Gastrocnemius medialis (tissue), 4 donors: ENCODE results near the gene SLC40A1. TPM values are rescaled to one million over a fixed set of nuclear protein-coding genes. Genes with fewer than 3 reads are reported as not detected.

Source experiments
- ATAC-seq, 2 donors: fragments of 150-250 bp; one replicate each; pipeline ENCODE4 v1.9.1; 2016
- DNase-seq, 2 donors: peaks; one replicate each; pipeline ENCODE4 v3.0.0-alpha.2; 2019
- H3K27ac ChIP-seq, 4 donors: fragments of 200-600 bp; sonication (generic); 1 replicate in 1 of 4; 2 replicates in 3 of 4; pipeline ENCODE4 v1.5.1; 2016 to 2018; ENCODE audit warnings: mild to moderate bottlenecking in 2 of 4, moderate library complexity in 1 of 4
- H3K27me3 ChIP-seq, 3 donors: fragments of 200-600 bp; sonication (generic) in 2 of 3; 1 replicate in 1 of 3; 2 replicates in 2 of 3; pipeline versions ENCODE4 v1.5.1 to v1.6.0; 2016 to 2019; ENCODE audit warnings: mild to moderate bottlenecking in 1 of 3, moderate library complexity in 1 of 3
- H3K36me3 ChIP-seq, 2 donors: fragments of 200-600 bp; sonication (generic) in 1 of 2; one replicate each; pipeline ENCODE4 v1.5.1; 2017 to 2018
- H3K4me1 ChIP-seq, 2 donors: fragments of 200-600 bp; sonication (generic) in 1 of 2; one replicate each; pipeline ENCODE4 v1.5.1; 2016 to 2017; ENCODE audit warnings: mild to moderate bottlenecking in 2 of 2
- H3K4me3 ChIP-seq, 4 donors: fragments of 200-600 bp; sonication (generic) in 3 of 4; 1 replicate in 1 of 4; 2 replicates in 3 of 4; pipeline ENCODE4 v1.5.1; 2016 to 2019; ENCODE audit warnings: mild to moderate bottlenecking in 2 of 4
- H3K9me3 ChIP-seq, 3 donors: fragments of 200-600 bp; sonication (generic) in 2 of 3; 1 replicate in 1 of 3; 2 replicates in 2 of 3; pipeline ENCODE4 v1.5.1; 2016 to 2019
- POLR2A ChIP-seq, 2 donors: fragments of 450-650 bp; IDR thresholded peaks; one replicate each; pipeline ENCODE4 v1.6.1; 2017; ENCODE audit warnings: antibody characterized with exemption in 2 of 2, mild to moderate bottlenecking in 2 of 2, moderate library complexity in 2 of 2
- in situ Hi-C, 4 donors: fragments of 200-750 bp; cut with MboI; loops; one replicate each; pipeline versions ENCODE4 v1.15.0 to v1.8.0; 2017; ENCODE audit warnings: low sequenced_read_pairs in 4 of 4
- intact Hi-C: fragments of 100-400 bp; cut with DNase I; formaldehyde crosslinking; loops from one replicate; pipeline ENCODE4 v1.15.1; 2023; ENCODE audit warnings: low total_unique reads
- total RNA-seq, 4 donors: library from RNA; depleted of rRNA; stranded (reverse); fragments of >200 nt; gene quantifications; one replicate each; pipeline versions ENCODE4 v1.1.0 to v1.2.3, GENCODE V29; 2016
- TF ChIP-seq, protein P1 (sequence below), 5 experiments: fragments of 450-650 bp in 3 of 5; fragments of 200-600 bp in 2 of 5; sonication (generic) in 2 of 5; IDR thresholded peaks in 4 of 5; conservative IDR thresholded peaks in 1 of 5; 1 replicate in 4 of 5; 2 replicates in 1 of 5; pipeline ENCODE4 v1.5.1; 2016 to 2019; ENCODE audit warnings: antibody characterized with exemption in 5 of 5, mild to moderate bottlenecking in 3 of 5, moderate library complexity in 3 of 5

Gene SLC40A1
- total RNA-seq, 4 donors from 2014 or later, result 24.8 to 81.8 (median 37.4) TPM

DNA sequence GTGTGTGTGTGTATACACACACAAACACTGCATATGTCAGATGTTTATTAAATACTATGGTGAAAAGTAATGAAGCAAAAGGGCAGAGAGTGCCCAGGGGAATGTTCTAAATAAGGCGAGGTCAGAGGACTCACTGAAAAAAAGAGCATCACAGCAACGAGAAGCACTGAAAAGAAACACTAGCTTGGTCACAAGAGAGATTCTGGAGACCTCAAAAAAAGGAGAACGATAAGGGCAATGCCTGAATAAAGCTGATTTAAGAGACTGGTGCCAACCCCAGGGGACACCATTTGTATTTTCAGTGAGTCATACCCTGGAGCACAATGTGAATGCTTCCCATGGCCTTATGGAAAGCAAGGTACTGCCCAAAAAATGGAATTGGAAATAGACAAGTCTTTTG lies 14.5 kb downstream of the SLC40A1 start:
- no peak for ATAC-seq
- intact Hi-C loops, result loop anchor here (5.0 kb wide), 1 partner anchor 99 kb away; no protein-coding TSS in a partner anchor
- H3K27ac ChIP-seq, result peak overlapping the region; percentile 7 to 53 (median 26)

DNA sequence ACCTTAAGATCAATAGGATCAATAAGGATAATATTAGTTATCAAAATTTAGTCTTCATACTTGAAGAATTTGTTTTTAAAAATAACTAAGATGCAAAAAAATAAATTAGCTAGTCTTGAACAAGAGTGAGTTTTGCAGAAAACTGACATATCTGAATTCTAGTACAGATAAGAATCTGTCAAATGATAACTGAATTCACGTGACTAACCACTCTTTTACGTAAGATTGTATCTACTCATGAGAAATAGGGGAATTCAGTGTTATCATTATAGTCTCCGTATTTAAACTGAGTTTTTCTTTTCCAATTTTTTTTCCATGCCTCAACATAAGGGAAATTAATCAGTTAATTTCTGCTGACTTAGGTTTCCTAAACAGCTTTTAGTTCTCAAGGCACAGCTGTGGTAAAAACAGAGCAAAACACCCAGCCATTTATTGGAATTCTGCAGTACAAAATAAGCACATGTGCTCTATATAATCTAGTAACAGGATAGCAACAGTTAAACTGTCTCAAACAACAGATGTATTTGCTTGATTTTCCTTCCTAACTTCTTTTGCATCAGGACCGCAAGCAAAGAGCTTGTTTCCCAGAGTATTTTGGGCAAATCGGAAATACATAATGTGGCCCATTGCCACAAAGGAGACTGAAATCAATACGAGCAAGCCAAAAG lies 19.1 kb downstream of the SLC40A1 start:
- intact Hi-C loops, result no loop called here
- Histone ChIP-seq H3K27me3 (no peaks in the 10 kb centered on the region), H3K9me3 (no peaks in the 10 kb centered on the region), H3K4me1 (peaks cover 49 to 58% of the 10 kb centered on the region in 2 donors), H3K27ac (peak overlapping the region in 3 of 4 donors; percentile 42 to 63 (median 60)), H3K4me3 (no peak overlapping the region), H3K36me3 (peaks cover 0 to 57% of the 10 kb centered on the region in 2 donors)
- DNase-seq (no peak), ATAC-seq (no peak)
- no peak for TF ChIP-seq POLR2A (IDR thresholded peaks at IDR 0.05)
- TF ChIP-seq, protein P1, sequence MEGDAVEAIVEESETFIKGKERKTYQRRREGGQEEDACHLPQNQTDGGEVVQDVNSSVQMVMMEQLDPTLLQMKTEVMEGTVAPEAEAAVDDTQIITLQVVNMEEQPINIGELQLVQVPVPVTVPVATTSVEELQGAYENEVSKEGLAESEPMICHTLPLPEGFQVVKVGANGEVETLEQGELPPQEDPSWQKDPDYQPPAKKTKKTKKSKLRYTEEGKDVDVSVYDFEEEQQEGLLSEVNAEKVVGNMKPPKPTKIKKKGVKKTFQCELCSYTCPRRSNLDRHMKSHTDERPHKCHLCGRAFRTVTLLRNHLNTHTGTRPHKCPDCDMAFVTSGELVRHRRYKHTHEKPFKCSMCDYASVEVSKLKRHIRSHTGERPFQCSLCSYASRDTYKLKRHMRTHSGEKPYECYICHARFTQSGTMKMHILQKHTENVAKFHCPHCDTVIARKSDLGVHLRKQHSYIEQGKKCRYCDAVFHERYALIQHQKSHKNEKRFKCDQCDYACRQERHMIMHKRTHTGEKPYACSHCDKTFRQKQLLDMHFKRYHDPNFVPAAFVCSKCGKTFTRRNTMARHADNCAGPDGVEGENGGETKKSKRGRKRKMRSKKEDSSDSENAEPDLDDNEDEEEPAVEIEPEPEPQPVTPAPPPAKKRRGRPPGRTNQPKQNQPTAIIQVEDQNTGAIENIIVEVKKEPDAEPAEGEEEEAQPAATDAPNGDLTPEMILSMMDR (IDR thresholded peaks at IDR 0.05 in 4 of 5, conservative IDR thresholded peaks at IDR 0.05 in 1 of 5), result no peak
- in situ Hi-C loops, result no loop called here

More for the DNA sequence above, 14.5 kb downstream of the SLC40A1 start:
- Histone ChIP-seq H3K36me3 (peaks cover 0 to 86% of the 10 kb centered on the region in 2 donors), H3K27me3 (no peaks in the 10 kb centered on the region), H3K9me3 (no peaks in the 10 kb centered on the region), H3K4me3 (no peak overlapping the region), H3K4me1 (peaks cover 22 to 59% of the 10 kb centered on the region in 2 donors)
- DNase-seq, result no peak
- in situ Hi-C loops, result no loop called here
- TF ChIP-seq POLR2A (IDR thresholded peaks at IDR 0.05), result no peak
- TF ChIP-seq, protein P1 (IDR thresholded peaks at IDR 0.05 in 4 of 5, conservative IDR thresholded peaks at IDR 0.05 in 1 of 5), result no peak

DNA sequence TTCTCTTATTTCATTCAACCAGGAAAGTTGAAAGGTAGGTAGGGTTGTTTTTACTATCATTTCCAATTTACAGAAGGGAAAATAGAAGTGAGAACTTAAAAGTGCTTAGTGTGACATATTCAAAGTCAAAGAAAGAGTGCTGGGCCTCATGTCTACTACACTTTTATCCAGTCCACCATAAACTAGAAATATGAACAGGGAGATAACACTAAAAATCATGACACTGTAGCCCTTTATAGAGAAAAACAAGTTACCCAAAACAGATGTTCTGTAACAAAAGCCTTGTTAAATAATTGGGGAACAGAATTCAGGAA lies 20.4 kb downstream of the SLC40A1 start:
- DNase-seq, result no peak
- no peak for TF ChIP-seq POLR2A (IDR thresholded peaks at IDR 0.05)
- TF ChIP-seq, protein P1 (IDR thresholded peaks at IDR 0.05 in 4 of 5, conservative IDR thresholded peaks at IDR 0.05 in 1 of 5), result no peak
- intact Hi-C loops (no loop called here), in situ Hi-C loops (no loop called here)
- Histone ChIP-seq H3K4me1 (peaks cover 57% of the 10 kb centered on the region in 2 donors), H3K36me3 (peaks cover 0 to 45% of the 10 kb centered on the region in 2 donors), H3K9me3 (no peaks in the 10 kb centered on the region), H3K27ac (peak overlapping the region in 3 of 4 donors; percentile 39 to 61 (median 60)), H3K4me3 (no peak overlapping the region), H3K27me3 (no peaks in the 10 kb centered on the region)
- ATAC-seq, result no peak

DNA sequence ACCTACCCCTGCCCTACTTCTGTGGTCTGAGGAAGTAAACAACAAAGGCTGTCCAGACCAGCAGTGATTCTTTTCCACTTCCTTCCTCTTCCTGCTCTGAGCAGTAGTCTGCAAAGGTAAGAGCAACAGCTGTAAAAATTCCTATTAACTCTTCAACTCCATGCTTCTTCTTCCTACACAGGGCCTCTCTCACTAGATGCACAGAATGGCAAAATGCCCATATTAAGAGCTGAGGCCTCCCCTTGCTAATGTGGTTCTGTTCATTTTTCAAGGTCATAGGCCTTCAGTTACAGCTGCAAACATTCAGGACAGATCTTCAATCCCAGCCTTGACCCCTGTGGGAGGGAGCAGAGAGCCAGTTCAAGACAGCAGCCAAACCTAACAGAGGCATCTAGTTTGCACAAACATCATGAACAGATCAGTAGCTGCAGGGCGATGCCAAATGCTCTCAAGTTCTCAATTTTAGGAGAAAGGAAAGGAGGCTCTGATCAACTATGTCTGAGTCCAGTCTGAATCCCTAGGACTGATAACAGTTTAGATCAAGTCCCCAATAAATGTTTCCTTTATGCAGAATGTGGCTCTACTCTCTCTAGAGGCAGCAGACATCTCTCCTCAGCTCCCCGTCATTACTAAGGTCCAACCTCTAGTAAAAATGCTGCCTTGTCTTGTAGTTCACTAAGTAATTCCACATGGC lies 20.9 kb downstream of the SLC40A1 start:
- ATAC-seq (peak in 1 of 2 donors; percentile 12), DNase-seq (no peak)
- H3K27me3 ChIP-seq, result no peaks in the 10 kb centered on the region
- in situ Hi-C loops (no loop called here), intact Hi-C loops (no loop called here)
- peaks cover 57% of the 10 kb centered on the region in 2 donors for H3K4me1 ChIP-seq
- H3K9me3 ChIP-seq, result no peaks in the 10 kb centered on the region
- TF ChIP-seq, protein P1 (IDR thresholded peaks at IDR 0.05 in 4 of 5, conservative IDR thresholded peaks at IDR 0.05 in 1 of 5), result no peak
- TF ChIP-seq POLR2A (IDR thresholded peaks at IDR 0.05), result no peak
- peak overlapping the region in 3 of 4 donors; percentile 39 to 61 (median 60) for H3K27ac ChIP-seq
- no peak overlapping the region for H3K4me3 ChIP-seq
- H3K36me3 ChIP-seq, result peaks cover 0 to 40% of the 10 kb centered on the region in 2 donors
